Right lung (tissue), 5 donors: Measurements from ENCODE around the gene HIPK2. TPM values are rescaled to one million over a fixed set of nuclear protein-coding genes. Genes with fewer than 3 reads are reported as not detected.

ENCODE experiments used
- DNase-seq, 2 donors: peaks; one replicate each; pipeline ENCODE4 v3.0.0-alpha.2; 2013
- polyA plus RNA-seq, 5 donors: library from polyadenylated mRNA; unstranded; fragments of 120-200 nt; gene quantifications; one replicate each; pipeline versions ENCODE4 v1.2.1 to v1.2.3, GENCODE V29; 2013; ENCODE audit warnings: inconsistent platforms in 1 of 5, low replicate concordance in 1 of 5; ENCODE audit not compliant: insufficient read length in 5 of 5, insufficient read depth in 1 of 5

HIPK2 gene
- polyA plus RNA-seq, 5 donors = 17.6 to 30.1 (median 24.5) TPM

DNA sequence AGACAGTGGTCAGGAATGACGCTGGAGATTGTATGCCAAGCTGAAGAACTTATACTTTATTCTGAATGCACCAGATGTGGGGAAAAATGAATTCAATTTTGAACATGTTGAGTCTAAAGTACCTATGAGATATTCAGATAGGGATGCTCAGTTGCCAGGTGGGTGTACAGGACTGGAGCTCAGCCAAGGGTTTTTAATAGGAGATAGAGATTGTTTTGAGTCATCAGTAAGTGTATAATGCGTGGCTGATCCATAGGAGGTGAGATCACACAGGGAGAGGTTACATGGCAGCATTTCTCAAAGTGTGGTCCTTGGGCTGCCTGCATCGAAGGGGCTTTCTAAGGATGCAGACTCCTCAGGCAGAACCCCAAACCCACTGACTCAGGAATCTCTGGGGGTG is 6.8 kb upstream of the HIPK2 start:
- DNase-seq = no peak

DNA sequence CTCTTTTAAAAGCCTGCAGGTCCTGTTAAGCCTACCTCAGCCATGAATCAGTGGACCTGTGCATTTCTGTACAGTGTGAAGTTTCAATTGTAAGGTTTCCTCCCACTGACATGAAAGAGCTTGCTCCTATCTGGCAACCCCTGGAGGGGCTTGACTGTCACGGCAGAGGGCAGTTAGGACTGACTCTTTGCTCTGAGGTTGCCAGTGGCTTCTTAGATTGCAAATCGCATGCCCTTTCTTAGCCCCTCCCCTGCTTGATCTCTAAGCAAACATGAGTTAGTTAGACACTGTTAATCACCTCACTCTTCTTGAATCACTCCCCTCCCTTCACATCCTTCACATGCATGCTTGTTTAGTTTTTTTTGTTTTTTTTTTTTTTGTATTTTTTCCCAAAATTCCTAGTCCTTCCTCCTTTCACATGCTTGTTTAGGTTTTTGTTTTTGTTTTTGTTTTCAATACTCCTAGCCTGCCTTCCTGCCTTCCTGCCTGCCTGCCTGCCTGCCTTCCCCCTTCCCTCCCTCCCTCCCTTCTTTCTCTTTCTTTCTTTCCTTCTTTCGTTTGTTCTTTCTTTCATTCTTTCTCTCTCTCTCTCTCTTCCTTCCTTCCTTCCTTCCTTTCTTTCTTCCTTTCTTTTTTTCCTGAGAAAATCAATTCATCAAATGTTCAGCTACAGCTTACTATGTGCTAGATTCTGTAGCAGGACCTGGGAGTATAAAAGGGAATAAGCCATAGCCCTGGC is 6.0 kb upstream of the HIPK2 start:
- no peak for DNase-seq

GRCh38 chr7:139782932-139783331 is 5.1 kb upstream of the HIPK2 start:
- no peak for DNase-seq

DNA sequence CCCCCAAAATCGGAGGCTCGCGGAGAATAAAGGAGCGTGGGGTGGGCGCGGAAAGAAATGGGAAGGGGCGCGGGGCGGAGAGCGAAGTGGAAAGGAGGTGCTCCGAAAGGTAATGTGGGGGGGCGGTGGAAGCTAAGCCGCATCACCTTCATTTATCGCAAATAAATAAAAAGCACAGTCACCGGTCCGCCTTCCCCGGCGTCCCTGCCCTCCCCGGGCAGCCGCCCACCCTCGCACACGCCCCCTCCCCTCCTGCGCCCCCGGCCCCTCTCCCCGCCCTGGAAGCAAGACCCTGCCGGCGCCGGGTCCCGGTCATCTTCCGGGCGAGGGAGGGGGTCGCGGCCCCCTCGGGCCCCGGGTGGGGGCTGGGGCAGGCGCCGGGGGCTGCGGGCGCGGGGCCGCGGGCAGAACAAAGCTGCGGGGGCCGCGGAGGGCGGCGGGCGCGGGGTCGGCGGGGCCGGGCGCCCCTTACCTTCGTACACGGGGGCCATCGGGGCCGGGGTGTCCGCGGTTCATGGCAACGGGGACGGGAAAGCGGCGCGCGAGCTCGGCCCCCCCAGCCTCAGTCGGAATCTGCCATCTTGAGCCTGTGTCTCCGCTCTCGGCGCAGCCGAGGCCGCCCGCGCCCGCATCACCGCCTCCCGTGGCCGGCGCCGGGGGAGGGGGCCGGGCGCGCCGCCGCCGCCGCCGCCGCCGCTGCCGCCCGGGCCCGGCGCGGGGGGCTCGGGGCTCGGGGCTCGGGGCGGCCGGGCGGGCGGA is 486 bp downstream of the HIPK2 start:
- peak in 1 of 2 donors; percentile 21 for DNase-seq

DNA sequence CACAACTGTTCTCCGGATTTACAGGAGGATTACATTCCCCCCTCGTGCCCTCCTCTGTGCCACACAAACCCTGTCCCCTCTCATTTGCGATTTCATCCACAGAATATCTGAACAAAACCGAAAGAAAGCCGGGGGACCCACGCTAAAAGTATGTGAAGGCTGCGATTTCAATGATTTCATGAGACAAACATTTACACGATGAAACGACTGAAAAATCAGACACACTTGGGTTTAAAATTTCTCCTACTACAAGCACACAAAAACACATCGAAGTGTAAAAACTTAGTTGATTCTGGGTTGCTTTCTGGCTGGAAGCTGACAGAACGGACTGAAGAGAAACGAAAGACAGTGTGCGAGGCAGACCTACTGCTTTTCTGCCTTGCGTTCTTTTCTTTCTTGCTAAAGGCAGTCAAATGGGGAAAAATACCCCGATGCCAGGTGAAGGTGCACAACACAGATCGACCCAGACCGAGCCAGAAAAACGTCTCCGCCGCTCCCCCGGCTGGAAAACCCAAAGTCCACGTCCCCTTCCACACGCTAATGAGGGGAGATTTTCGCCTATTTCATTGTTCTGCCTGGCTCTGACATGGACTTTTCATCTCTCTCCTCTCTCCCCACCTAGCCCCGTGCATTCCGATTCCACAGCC is 1.2 kb downstream of the HIPK2 start:
- DNase-seq = peak; percentile 41 to 45

- DNase-seq = peak; percentile 71 to 80
Measured at GRCh38 chr7:139775829-139776266, 1.9 kb downstream of the HIPK2 start.

DNA sequence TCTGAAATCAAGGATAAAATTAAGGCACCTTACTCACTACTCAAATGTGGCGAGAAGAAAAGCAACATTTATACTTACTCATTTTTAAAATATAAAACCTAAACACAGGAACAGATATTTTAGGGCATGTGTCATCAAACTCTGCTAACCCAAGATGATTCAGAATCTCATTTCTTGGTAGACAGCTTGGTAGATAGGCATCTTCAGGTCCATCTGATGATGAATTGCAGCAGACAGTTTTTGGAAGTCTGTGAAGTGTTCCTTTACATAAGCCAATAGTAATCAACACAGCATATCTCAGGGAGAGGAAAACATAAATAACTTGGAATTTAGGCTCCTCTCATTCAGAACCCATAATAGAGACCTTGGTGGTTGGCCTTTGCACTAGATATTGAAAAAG is 3.4 kb downstream of the HIPK2 start:
- DNase-seq = no peak

- DNase-seq = no peak
Measured at GRCh38 chr7:139773371-139773770, 4.4 kb downstream of the HIPK2 start.

DNA sequence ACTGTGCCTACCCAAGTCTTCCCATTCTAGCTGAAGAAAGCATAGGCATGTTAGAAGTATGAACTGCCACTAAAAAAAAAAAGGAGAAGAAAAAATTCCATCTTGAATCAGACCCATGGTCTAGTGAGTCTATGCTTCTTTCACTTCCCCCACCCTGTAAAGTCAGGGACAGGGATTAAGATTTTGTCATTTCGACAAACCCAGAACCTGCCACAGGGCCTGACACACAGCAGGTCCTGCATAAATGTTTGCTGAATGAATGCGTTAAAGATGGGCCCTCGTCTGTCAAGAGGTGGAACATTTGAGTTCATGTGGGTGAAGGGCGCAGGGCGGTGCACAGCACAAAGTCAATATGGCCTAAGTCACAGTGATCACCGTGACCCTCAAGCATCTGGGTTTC is 4.9 kb downstream of the HIPK2 start:
- DNase-seq = no peak

DNA sequence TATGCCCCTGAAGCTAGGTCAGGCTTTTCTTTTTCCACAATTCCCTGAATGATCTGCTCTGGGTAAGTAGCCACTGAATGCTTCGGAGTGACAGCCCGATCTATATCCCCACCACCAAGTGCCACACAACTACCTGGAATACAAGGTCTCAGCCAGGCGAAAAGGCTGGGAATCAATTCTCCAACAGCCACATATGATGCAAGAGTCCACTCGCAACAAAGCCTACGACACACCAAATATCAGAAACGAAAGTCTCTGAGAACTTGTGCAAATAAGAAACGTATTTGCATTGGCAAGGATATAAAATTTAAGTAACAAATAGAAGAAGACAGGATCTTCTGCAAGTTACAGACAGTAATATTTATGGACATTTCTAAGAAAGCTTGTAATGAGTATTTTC is 5.7 kb downstream of the HIPK2 start:
- DNase-seq = no peak

GRCh38 chr7:139771001-139771956 is 6.5 kb downstream of the HIPK2 start:
- DNase-seq = no peak

GRCh38 chr7:139769761-139770160 is 8.0 kb downstream of the HIPK2 start:
- no peak for DNase-seq

DNA sequence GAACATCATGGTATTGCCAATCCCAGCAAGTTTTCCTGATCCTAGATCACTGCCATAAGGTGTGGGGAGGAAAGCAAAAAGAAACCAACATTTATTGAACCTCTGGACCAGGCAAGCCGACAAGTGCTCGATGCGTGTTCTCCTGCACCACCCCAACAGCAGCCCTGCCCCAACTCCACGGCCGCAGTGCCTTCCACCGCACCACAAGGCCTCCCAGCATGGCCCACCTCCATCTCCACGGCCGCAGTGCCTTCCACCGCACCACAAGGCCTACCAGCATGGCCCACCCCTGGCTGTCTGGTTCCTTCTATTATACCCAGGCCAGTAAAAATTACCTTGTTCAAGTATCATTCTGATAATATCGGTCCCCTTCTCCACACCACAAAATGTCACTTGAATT is 8.7 kb downstream of the HIPK2 start:
- no peak for DNase-seq

DNA sequence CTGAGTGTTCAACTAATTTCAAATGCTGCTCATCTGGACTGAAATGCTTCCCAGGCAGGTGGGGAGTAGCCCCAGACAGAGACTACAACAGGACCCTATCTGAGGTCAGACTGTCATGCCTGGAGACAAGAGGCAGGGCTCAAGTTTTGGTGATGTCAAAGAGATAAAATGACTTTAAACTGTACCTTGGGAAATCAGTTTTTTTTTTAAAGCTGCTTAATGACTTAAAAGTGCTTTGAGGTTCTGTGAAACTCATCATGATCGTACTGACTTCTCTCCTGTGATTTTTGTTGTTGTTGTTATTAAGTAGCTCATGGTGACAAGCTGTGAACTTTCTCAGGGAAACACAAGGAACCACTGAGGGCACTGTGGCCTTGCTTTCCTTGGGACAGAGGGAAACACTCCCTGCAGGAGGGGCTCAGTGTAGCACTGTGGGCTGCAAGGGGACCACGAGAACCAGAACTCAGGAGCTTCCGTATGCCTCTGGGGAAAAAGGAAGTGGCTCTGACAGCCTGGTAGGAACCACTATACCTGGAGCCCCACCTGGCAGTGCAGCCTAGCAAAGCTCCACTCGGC is 9.5 kb downstream of the HIPK2 start:
- no peak for DNase-seq

DNA sequence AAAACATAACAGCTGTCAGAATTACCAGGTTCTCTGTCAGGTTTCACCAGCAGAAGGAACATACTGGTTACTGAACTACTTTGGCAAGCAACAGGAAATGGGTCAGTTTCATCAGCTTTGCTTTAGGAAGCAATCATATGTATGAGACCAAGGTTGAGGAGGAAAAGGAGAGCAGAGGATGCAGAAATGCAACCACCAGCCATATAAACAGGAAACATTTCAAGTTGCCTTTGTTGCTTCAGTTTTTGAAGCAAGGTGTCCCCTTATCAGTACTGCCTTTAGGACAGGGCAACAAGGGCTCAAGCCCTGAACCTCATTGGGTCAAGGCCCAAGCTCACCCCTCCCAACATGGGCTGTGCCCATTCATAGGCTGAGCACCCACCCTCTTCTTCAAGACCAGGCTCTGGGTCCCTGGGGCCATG is 10.2 kb downstream of the HIPK2 start:
- no peak for DNase-seq

GRCh38 chr7:139765143-139765542 is 12.7 kb downstream of the HIPK2 start:
- DNase-seq = no peak

DNA sequence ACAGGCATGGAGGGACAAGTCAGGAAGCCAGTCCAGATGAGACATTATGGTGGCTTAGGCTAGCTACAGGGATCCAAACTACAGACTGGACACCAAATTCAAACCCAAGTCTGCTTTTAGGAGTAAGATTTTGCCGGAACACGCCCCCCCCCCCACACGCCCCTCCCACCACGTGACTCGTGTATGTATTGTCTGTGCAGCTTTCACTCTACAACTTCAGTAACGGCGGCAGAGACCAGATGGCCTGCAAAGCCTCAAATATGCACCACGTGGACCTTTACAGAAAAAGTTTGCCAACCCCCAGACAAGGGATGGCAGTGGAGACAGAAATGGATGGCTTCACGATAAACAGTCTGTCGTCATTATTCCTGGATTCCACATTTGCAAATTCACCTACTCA is 14.5 kb downstream of the HIPK2 start:
- no peak for DNase-seq

DNA sequence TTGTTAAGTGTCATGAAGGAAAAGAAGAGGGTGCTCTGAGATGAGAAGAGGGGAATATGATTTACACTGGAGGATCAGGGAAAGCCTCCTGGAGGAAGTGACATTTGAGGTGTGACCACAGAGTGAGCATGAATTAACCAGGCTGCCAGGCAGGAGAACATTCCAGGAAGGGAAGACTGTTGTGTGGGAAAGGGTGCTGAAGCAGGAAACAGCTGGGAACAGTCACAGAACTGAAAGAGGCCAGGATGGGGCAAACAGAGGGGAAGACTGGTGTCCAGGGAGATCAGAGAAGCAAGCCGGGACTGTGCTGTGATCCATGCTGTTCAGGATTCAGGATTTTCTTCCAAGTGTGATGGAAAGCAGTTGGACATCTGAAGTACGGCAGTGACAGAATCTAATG is 14.9 kb downstream of the HIPK2 start:
- DNase-seq = no peak

GRCh38 chr7:139758388-139758787 is 19.4 kb downstream of the HIPK2 start:
- no peak for DNase-seq

GRCh38 chr7:139757968-139758367 is 19.8 kb downstream of the HIPK2 start:
- DNase-seq = no peak

DNA sequence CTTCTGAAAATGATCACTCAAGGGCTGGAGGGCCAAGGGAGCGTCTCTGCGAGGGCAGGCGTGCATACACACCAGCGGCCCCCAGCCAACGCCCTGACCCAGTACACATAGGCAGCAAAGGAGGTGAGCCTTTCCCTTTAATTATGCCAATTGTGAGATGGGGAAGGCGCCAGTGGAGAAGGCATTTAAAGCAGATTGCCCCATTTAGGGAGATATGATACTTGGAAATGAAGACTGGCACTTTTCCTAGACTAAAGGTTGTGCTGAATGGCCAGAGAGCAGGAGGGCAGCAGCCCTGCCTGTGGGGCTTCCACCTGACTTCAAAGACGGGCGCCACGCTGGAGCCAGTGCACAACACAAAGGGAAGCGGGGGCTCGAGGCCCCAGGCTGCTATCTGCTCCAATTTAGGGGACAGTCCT is 24.1 kb downstream of the HIPK2 start:
- DNase-seq = no peak
